ENCODE results near the gene PDZRN3. TPM values are rescaled to one million over a fixed set of nuclear protein-coding genes. Genes with fewer than 3 reads are reported as not detected.

PDZRN3 gene
- total and polyA plus RNA-seq, 2 of the 13 experiments (the other 11 are each of a cell fraction or from before 2014, with no cell fraction given), result not detected

DNA sequence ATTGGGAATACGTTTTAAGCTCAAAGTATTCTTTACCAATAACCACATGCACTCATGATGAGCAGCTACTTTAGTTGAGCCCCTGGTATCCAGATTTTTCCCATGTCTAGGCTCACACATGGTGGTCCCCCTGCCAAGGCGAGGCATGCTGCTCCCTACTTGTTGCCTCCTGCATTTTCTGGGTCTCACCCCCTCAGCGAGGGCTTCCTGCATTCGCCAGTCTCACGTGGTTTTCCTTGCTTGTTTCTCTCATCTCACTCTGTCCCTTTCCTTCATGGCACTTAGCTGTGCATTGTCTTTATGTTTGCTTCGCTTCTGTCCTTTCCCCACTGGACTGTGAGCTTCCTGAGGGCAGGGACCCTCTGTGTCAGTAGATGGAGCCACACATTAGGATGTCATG is 99.2 kb downstream of the PDZRN3 start:
- Histone ChIP-seq H3K79me2 (ENCODE audit: insufficient read depth, low read length) (no peaks in the 10 kb centered on the region), H3K9me3 (ENCODE audit: low read length) (peaks cover 5% of the 10 kb centered on the region; the same call in 1 of the 2 replicates), H3K9ac (ENCODE audit: insufficient read depth, low read depth, low read length) (no peak overlapping the region), H3K36me3 (replicated peaks in 1 of 2; ENCODE audit: control insufficient read depth in 1 of 2, insufficient read depth in 2 of 2, low read length in 2 of 2) (no peaks in the 10 kb centered on the region), H3K27me3 (ENCODE audit: control insufficient read depth in 1 of 2, insufficient read depth in 2 of 2, low read length in 2 of 2) (peaks cover 0 to 1% of the 10 kb centered on the region in 2 experiments; a peak in 1 of 5 replicates), H3K4me1 (ENCODE audit: insufficient read depth, low read length) (no peaks in the 10 kb centered on the region), H4K20me1 (ENCODE audit: insufficient read depth, low read length) (no peaks in the 10 kb centered on the region), H2AFZ (ENCODE audit: low read length) (no peak overlapping the region), H3K4me2 (ENCODE audit: low read depth, low read length) (no peak overlapping the region), H3K27ac (ENCODE audit: extremely low read length, insufficient read depth, low read length) (no peak overlapping the region), H3K4me3 (replicated peaks in 1 of 3; ENCODE audit: insufficient read depth in 1 of 3, low read depth in 2 of 3, low read length in 3 of 3) (no peak overlapping the region)
- WGBS (ENCODE audit: low lambda C conversion rate), result 37% methylated on average over 6 of the region's 6 CpGs
- ChIA-PET CTCF (ENCODE audit: low intra/inter-chr PET ratio, low total read pairs) (no interaction called here), POLR2A (no interaction called here)
- no TSS peak for BruUV-seq (replicated peaks)
- intact Hi-C loops (cut with micrococcal nuclease; ENCODE audit: unreplicated experiment), result no loop called here
- ATAC-seq (no peak), FAIRE-seq (no peak), DNase-seq (ENCODE audit: low spot score) (no peak)
- TF ChIP-seq ZNF777 (CRISPR knock-in tag; IDR thresholded peaks at IDR 0.05), result no peak
- TF ChIP-seq, protein P1, sequence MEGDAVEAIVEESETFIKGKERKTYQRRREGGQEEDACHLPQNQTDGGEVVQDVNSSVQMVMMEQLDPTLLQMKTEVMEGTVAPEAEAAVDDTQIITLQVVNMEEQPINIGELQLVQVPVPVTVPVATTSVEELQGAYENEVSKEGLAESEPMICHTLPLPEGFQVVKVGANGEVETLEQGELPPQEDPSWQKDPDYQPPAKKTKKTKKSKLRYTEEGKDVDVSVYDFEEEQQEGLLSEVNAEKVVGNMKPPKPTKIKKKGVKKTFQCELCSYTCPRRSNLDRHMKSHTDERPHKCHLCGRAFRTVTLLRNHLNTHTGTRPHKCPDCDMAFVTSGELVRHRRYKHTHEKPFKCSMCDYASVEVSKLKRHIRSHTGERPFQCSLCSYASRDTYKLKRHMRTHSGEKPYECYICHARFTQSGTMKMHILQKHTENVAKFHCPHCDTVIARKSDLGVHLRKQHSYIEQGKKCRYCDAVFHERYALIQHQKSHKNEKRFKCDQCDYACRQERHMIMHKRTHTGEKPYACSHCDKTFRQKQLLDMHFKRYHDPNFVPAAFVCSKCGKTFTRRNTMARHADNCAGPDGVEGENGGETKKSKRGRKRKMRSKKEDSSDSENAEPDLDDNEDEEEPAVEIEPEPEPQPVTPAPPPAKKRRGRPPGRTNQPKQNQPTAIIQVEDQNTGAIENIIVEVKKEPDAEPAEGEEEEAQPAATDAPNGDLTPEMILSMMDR (CRISPR knock-in tag; IDR thresholded peaks at IDR 0.05), result 0 out of 2 replicates have a peak, but pooled peaks have one; percentile 10
- in situ Hi-C loops (cut with HindIII; ENCODE audit: extremely low pct_ligation_motif_present, low pct_unique_long_range_greater_than_20kb), result no loop called here

DNA sequence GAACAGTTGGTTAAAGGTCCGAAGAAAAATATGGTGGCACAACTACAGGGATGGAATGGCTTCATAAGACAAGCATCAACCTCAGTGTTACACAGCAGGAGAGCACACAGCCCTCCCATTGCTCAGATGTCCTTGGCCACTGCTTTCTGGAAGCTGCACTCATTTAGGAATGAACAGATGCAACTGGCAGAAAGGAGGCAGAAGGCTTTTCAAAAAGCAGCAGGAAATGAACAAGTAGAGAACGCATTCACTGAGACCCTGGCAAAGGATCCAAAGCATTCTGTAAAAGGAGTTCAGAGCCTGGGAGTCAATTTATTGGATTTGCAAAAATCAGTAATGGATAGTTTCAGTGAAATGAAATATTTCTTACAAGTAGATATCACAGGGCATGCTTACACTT is 101.1 kb downstream of the PDZRN3 start:
- H3K9ac ChIP-seq (ENCODE audit: insufficient read depth, low read depth, low read length), result no peak overlapping the region
- TF ChIP-seq SIN3A (IDR thresholded peaks at IDR 0.05; ENCODE audit: borderline replicate concordance, low read depth, low read length) (no peak), ZNF644 (CRISPR knock-in tag; IDR thresholded peaks at IDR 0.05; ENCODE audit: low read depth) (no peak), HNRNPH1 (optimal IDR thresholded peaks at IDR 0.05; ENCODE audit: low read depth, low read length) (no peak), AGO1 (IDR thresholded peaks at IDR 0.05; ENCODE audit: low read depth, low read length, poor library complexity, severe bottlenecking) (no peak), ZNF138 (CRISPR knock-in tag; IDR thresholded peaks at IDR 0.05; ENCODE audit: low read depth) (no peak), ZNF20 (CRISPR knock-in tag; IDR thresholded peaks at IDR 0.05) (no peak), NFYC (CRISPR knock-in tag; IDR thresholded peaks at IDR 0.05) (no peak), ZKSCAN1 (IDR thresholded peaks at IDR 0.05; ENCODE audit: low read length) (no peak), RNF2 (conservative IDR thresholded peaks at IDR 0.05; ENCODE audit: low read depth) (no peak), JDP2 (CRISPR knock-in tag; IDR thresholded peaks at IDR 0.05; ENCODE audit: borderline replicate concordance) (no peak), ZNF335 (CRISPR knock-in tag; IDR thresholded peaks at IDR 0.05) (no peak)
- TF ChIP-seq, protein P2, sequence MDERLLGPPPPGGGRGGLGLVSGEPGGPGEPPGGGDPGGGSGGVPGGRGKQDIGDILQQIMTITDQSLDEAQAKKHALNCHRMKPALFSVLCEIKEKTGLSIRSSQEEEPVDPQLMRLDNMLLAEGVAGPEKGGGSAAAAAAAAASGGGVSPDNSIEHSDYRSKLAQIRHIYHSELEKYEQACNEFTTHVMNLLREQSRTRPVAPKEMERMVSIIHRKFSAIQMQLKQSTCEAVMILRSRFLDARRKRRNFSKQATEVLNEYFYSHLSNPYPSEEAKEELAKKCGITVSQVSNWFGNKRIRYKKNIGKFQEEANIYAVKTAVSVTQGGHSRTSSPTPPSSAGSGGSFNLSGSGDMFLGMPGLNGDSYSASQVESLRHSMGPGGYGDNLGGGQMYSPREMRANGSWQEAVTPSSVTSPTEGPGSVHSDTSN (CRISPR knock-in tag; IDR thresholded peaks at IDR 0.05), result no peak
- H3K27ac ChIP-seq (ENCODE audit: extremely low read length, insufficient read depth, low read length), result no peak overlapping the region
- no peaks in the 10 kb centered on the region for H3K4me1 ChIP-seq (ENCODE audit: insufficient read depth, low read length)
- H3K9me3 ChIP-seq (ENCODE audit: low read length), result peaks cover 5% of the 10 kb centered on the region; the same call in 1 of the 2 replicates
- no peak overlapping the region for H2AFZ ChIP-seq (ENCODE audit: low read length)
- DNase-seq (ENCODE audit: low spot score) (no peak), FAIRE-seq (no peak), ATAC-seq (no peak)
- H3K4me3 ChIP-seq (replicated peaks in 1 of 3; ENCODE audit: insufficient read depth in 1 of 3, low read depth in 2 of 3, low read length in 3 of 3), result no peak overlapping the region
- intact Hi-C loops (cut with micrococcal nuclease; ENCODE audit: unreplicated experiment) (no loop called here), in situ Hi-C loops (cut with HindIII; ENCODE audit: extremely low pct_ligation_motif_present, low pct_unique_long_range_greater_than_20kb) (no loop called here)
- ChIA-PET CTCF (ENCODE audit: low intra/inter-chr PET ratio, low total read pairs) (no interaction called here), POLR2A (no interaction called here)
- no peaks in the 10 kb centered on the region for H4K20me1 ChIP-seq (ENCODE audit: insufficient read depth, low read length)
- no peaks in the 10 kb centered on the region for H3K79me2 ChIP-seq (ENCODE audit: insufficient read depth, low read length)
- WGBS (ENCODE audit: low lambda C conversion rate), result 43% methylated on average over 2 of the region's 2 CpGs
- no peak overlapping the region for H3K4me2 ChIP-seq (ENCODE audit: low read depth, low read length)
- H3K36me3 ChIP-seq (replicated peaks in 1 of 2; ENCODE audit: control insufficient read depth in 1 of 2, insufficient read depth in 2 of 2, low read length in 2 of 2), result no peaks in the 10 kb centered on the region
- BruUV-seq (replicated peaks), result no TSS peak
- peaks cover 0 to 1% of the 10 kb centered on the region in 2 experiments; a peak in 1 of 5 replicates for H3K27me3 ChIP-seq (ENCODE audit: control insufficient read depth in 1 of 2, insufficient read depth in 2 of 2, low read length in 2 of 2)

All from HepG2 (cell line).